ENCODE measurements around the gene TRPM5.
"Not testable (repeated sequence)": the region's sequence is repeated elsewhere in the genome, so short reads cannot be mapped to it uniquely, and the experiment has no call there.

TRPM5 gene

GRCh38 chr11:2480067-2480873 is 36.0 kb upstream of the TRPM5 start:
- H3K27me3 ChIP-seq (ENCODE audit: control insufficient read depth, insufficient read depth, low read length, poor library complexity, severe bottlenecking) = peaks cover 22% of the 10 kb centered on the region
- H3K27ac ChIP-seq (ENCODE audit: insufficient read depth, low read depth, low read length, poor library complexity, severe bottlenecking); H3K4me1 ChIP-seq (ENCODE audit: control insufficient read depth, insufficient read depth, low read length); H3K36me3 ChIP-seq (ENCODE audit: control insufficient read depth, insufficient read depth, low read length); H3K4me3 ChIP-seq (ENCODE audit: insufficient read depth, low read depth, low read length); H3K9me3 ChIP-seq (ENCODE audit: control insufficient read depth, low read length): not testable (repeated sequence)
- 68 to 77% methylated on average over 5 to 6 of the region's 6 CpGs for WGBS, 2 experiments

GRCh38 chr11:2477936-2478335 is 33.6 kb upstream of the TRPM5 start:
- 85 to 88% methylated on average over 8 of the region's 8 CpGs for WGBS, 2 experiments
- H3K4me3 ChIP-seq (ENCODE audit: insufficient read depth, low read depth, low read length) = no peak overlapping the region
- no peaks in the 10 kb centered on the region for H3K36me3 ChIP-seq (ENCODE audit: control insufficient read depth, insufficient read depth, low read length)
- H3K27me3 ChIP-seq (ENCODE audit: control insufficient read depth, insufficient read depth, low read length, poor library complexity, severe bottlenecking) = peaks cover 15% of the 10 kb centered on the region
- H3K4me1 ChIP-seq (ENCODE audit: control insufficient read depth, insufficient read depth, low read length) = no peaks in the 10 kb centered on the region
- H3K9me3 ChIP-seq (ENCODE audit: control insufficient read depth, low read length) = peaks cover 2% of the 10 kb centered on the region
- H3K27ac ChIP-seq (ENCODE audit: insufficient read depth, low read depth, low read length, poor library complexity, severe bottlenecking) = no peak overlapping the region

GRCh38 chr11:2477254-2477653 is 32.9 kb upstream of the TRPM5 start:
- Histone ChIP-seq H3K4me1 (ENCODE audit: control insufficient read depth, insufficient read depth, low read length) (no peaks in the 10 kb centered on the region), H3K9me3 (ENCODE audit: control insufficient read depth, low read length) (peaks cover 2% of the 10 kb centered on the region), H3K27ac (ENCODE audit: insufficient read depth, low read depth, low read length, poor library complexity, severe bottlenecking) (no peak overlapping the region), H3K4me3 (ENCODE audit: insufficient read depth, low read depth, low read length) (no peak overlapping the region), H3K27me3 (ENCODE audit: control insufficient read depth, insufficient read depth, low read length, poor library complexity, severe bottlenecking) (peaks cover 12% of the 10 kb centered on the region), H3K36me3 (ENCODE audit: control insufficient read depth, insufficient read depth, low read length) (no peaks in the 10 kb centered on the region)
- 85 to 92% methylated on average over 3 of the region's 3 CpGs for WGBS, 2 experiments

- H3K4me3 ChIP-seq (ENCODE audit: insufficient read depth, low read depth, low read length) = no peak overlapping the region
- H3K9me3 ChIP-seq (ENCODE audit: control insufficient read depth, low read length) = peaks cover 2% of the 10 kb centered on the region
- 81 to 84% methylated on average over 16 to 17 of the region's 17 CpGs for WGBS, 2 experiments
- no peaks in the 10 kb centered on the region for H3K4me1 ChIP-seq (ENCODE audit: control insufficient read depth, insufficient read depth, low read length)
- H3K27me3 ChIP-seq (ENCODE audit: control insufficient read depth, insufficient read depth, low read length, poor library complexity, severe bottlenecking) = peaks cover 18% of the 10 kb centered on the region
- H3K36me3 ChIP-seq (ENCODE audit: control insufficient read depth, insufficient read depth, low read length) = no peaks in the 10 kb centered on the region
- H3K27ac ChIP-seq (ENCODE audit: insufficient read depth, low read depth, low read length, poor library complexity, severe bottlenecking) = no peak overlapping the region
Observed at GRCh38 chr11:2475136-2475918, 31.0 kb upstream of the TRPM5 start.

- H3K27ac ChIP-seq (ENCODE audit: insufficient read depth, low read depth, low read length, poor library complexity, severe bottlenecking) = no peak overlapping the region
- H3K36me3 ChIP-seq (ENCODE audit: control insufficient read depth, insufficient read depth, low read length) = no peaks in the 10 kb centered on the region
- peaks cover 24% of the 10 kb centered on the region for H3K27me3 ChIP-seq (ENCODE audit: control insufficient read depth, insufficient read depth, low read length, poor library complexity, severe bottlenecking)
- WGBS, 2 experiments = 90 to 91% methylated on average over 19 of the region's 19 CpGs
- peaks cover under 1% of the 10 kb centered on the region for H3K9me3 ChIP-seq (ENCODE audit: control insufficient read depth, low read length)
- H3K4me1 ChIP-seq (ENCODE audit: control insufficient read depth, insufficient read depth, low read length) = no peaks in the 10 kb centered on the region
- H3K4me3 ChIP-seq (ENCODE audit: insufficient read depth, low read depth, low read length) = no peak overlapping the region
Observed at GRCh38 chr11:2474059-2474901, 30.0 kb upstream of the TRPM5 start.

GRCh38 chr11:2473361-2474058 is 29.2 kb upstream of the TRPM5 start:
- no peak overlapping the region for H3K4me3 ChIP-seq (ENCODE audit: insufficient read depth, low read depth, low read length)
- no peaks in the 10 kb centered on the region for H3K36me3 ChIP-seq (ENCODE audit: control insufficient read depth, insufficient read depth, low read length)
- no peaks in the 10 kb centered on the region for H3K4me1 ChIP-seq (ENCODE audit: control insufficient read depth, insufficient read depth, low read length)
- no peak overlapping the region for H3K27ac ChIP-seq (ENCODE audit: insufficient read depth, low read depth, low read length, poor library complexity, severe bottlenecking)
- WGBS, 2 experiments = 92 to 93% methylated on average over 27 of the region's 27 CpGs
- H3K27me3 ChIP-seq (ENCODE audit: control insufficient read depth, insufficient read depth, low read length, poor library complexity, severe bottlenecking) = peaks cover 24% of the 10 kb centered on the region
- no peaks in the 10 kb centered on the region for H3K9me3 ChIP-seq (ENCODE audit: control insufficient read depth, low read length)

GRCh38 chr11:2472428-2473186 is 28.3 kb upstream of the TRPM5 start:
- H3K9me3 ChIP-seq (ENCODE audit: control insufficient read depth, low read length) = no peaks in the 10 kb centered on the region
- peaks cover 20% of the 10 kb centered on the region for H3K27me3 ChIP-seq (ENCODE audit: control insufficient read depth, insufficient read depth, low read length, poor library complexity, severe bottlenecking)
- no peaks in the 10 kb centered on the region for H3K4me1 ChIP-seq (ENCODE audit: control insufficient read depth, insufficient read depth, low read length)
- WGBS, 2 experiments = 75 to 79% methylated on average over 8 of the region's 8 CpGs
- no peak overlapping the region for H3K4me3 ChIP-seq (ENCODE audit: insufficient read depth, low read depth, low read length)
- no peak overlapping the region for H3K27ac ChIP-seq (ENCODE audit: insufficient read depth, low read depth, low read length, poor library complexity, severe bottlenecking)
- H3K36me3 ChIP-seq (ENCODE audit: control insufficient read depth, insufficient read depth, low read length) = no peaks in the 10 kb centered on the region

- Histone ChIP-seq H3K4me1 (ENCODE audit: control insufficient read depth, insufficient read depth, low read length) (no peaks in the 10 kb centered on the region), H3K36me3 (ENCODE audit: control insufficient read depth, insufficient read depth, low read length) (no peaks in the 10 kb centered on the region), H3K4me3 (ENCODE audit: insufficient read depth, low read depth, low read length) (no peak overlapping the region), H3K27ac (ENCODE audit: insufficient read depth, low read depth, low read length, poor library complexity, severe bottlenecking) (no peak overlapping the region), H3K27me3 (ENCODE audit: control insufficient read depth, insufficient read depth, low read length, poor library complexity, severe bottlenecking) (peaks cover 19% of the 10 kb centered on the region), H3K9me3 (ENCODE audit: control insufficient read depth, low read length) (no peaks in the 10 kb centered on the region)
- 92 to 93% methylated on average over 6 of the region's 6 CpGs for WGBS, 2 experiments
Observed at GRCh38 chr11:2471804-2472096, 27.4 kb upstream of the TRPM5 start.

GRCh38 chr11:2471048-2471803 is 26.9 kb upstream of the TRPM5 start:
- Histone ChIP-seq H3K9me3 (ENCODE audit: control insufficient read depth, low read length) (no peaks in the 10 kb centered on the region), H3K27me3 (ENCODE audit: control insufficient read depth, insufficient read depth, low read length, poor library complexity, severe bottlenecking) (peaks cover 19% of the 10 kb centered on the region), H3K4me3 (ENCODE audit: insufficient read depth, low read depth, low read length) (no peak overlapping the region), H3K4me1 (ENCODE audit: control insufficient read depth, insufficient read depth, low read length) (no peaks in the 10 kb centered on the region), H3K36me3 (ENCODE audit: control insufficient read depth, insufficient read depth, low read length) (no peaks in the 10 kb centered on the region), H3K27ac (ENCODE audit: insufficient read depth, low read depth, low read length, poor library complexity, severe bottlenecking) (no peak overlapping the region)
- WGBS, 2 experiments = 87% methylated on average over 17 of the region's 17 CpGs

Data from ectodermal cell (in vitro differentiated cells).